Left renal pelvis (tissue), 4 donors: ENCODE data around the gene TWF1. TPM values are rescaled to one million over a fixed set of nuclear protein-coding genes. Genes with fewer than 3 reads are reported as not detected.

Experiments used
- polyA plus RNA-seq, 4 donors: library from polyadenylated mRNA; unstranded; fragments of 120-200 nt; gene quantifications; one replicate each; pipeline ENCODE4 v1.2.1, GENCODE V29; 2013; ENCODE audit not compliant: insufficient read length in 4 of 4

Gene TWF1
- polyA plus RNA-seq, 4 donors = 66.3 to 109 (median 77.9) TPM

Other genes with a start within 250 kb of the TWF1 start
- gene PUS7L, start 47.5 kb downstream of the TWF1 start, polyA plus RNA-seq = 10 to 100 TPM; 11.8 to 15.9 (median 13.0) TPM
- gene IRAK4, start 47.4 kb downstream of the TWF1 start, polyA plus RNA-seq = 10 to 100 TPM; 10.4 to 18.5 (median 16.4) TPM
- 10 to 100 TPM; 11.4 to 19.7 (median 15.1) TPM for gene TMEM117, start 29.8 kb upstream of the TWF1 start, polyA plus RNA-seq